Measurements from ENCODE around the gene TMEM254. TPM values are rescaled to one million over a fixed set of nuclear protein-coding genes. Genes with fewer than 3 reads are reported as not detected.

Gene TMEM254
- total and polyA plus RNA-seq, 2 of the 13 experiments (the other 11 are each of a cell fraction or from before 2014, with no cell fraction given), result 11.2 to 39.0 TPM

- 0 out of 2 replicates have a peak, but pooled peaks have one; percentile 17 for TF ChIP-seq THAP7 (CRISPR knock-in tag; IDR thresholded peaks at IDR 0.05)
- no peak for TF ChIP-seq ZBTB37 (CRISPR knock-in tag; IDR thresholded peaks at IDR 0.05)
- no peak for TF ChIP-seq REXO4 (CRISPR knock-in tag; IDR thresholded peaks at IDR 0.05; ENCODE audit: borderline replicate concordance)
- TF ChIP-seq, protein P1, sequence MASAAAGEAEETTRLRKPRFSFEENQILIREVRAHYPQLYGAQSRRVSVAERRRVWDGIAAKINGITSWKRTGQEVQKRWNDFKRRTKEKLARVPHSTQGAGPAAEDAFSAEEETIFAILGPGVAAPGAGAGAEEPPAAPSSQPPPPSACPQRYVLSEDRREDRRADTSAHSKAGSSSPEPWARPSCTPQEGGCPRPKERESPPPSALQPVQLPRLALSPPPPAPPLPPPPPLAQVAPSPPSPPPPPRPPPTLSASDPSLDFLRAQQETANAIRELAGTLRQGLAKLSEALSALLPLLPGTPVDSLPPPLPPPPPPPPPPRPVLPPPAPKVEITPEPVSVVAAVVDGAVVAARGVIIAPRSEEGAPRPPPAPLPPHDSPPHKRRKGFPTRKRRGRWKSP (CRISPR knock-in tag; IDR thresholded peaks at IDR 0.05), result no peak
- TF ChIP-seq ELF1 (CRISPR knock-in tag; IDR thresholded peaks at IDR 0.05), result peak; percentile 84
- 0 out of 2 replicates have a peak, but pooled peaks have one; percentile 72 for TF ChIP-seq HDAC1 (CRISPR knock-in tag; IDR thresholded peaks at IDR 0.05)
- TF ChIP-seq ZNF136 (CRISPR knock-in tag; IDR thresholded peaks at IDR 0.05; ENCODE audit: low read depth), result no peak
- TF ChIP-seq ZNF234 (CRISPR knock-in tag; conservative IDR thresholded peaks at IDR 0.05), result no peak
- peak; percentile 7; the same call in 1 of the 2 replicates for TF ChIP-seq ZNF556 (CRISPR knock-in tag; IDR thresholded peaks at IDR 0.05; ENCODE audit: borderline replicate concordance)
- TF ChIP-seq POLR2AphosphoS2 (IDR thresholded peaks at IDR 0.05; ENCODE audit: low read depth, low read length), result no peak
- TF ChIP-seq, protein P2, sequence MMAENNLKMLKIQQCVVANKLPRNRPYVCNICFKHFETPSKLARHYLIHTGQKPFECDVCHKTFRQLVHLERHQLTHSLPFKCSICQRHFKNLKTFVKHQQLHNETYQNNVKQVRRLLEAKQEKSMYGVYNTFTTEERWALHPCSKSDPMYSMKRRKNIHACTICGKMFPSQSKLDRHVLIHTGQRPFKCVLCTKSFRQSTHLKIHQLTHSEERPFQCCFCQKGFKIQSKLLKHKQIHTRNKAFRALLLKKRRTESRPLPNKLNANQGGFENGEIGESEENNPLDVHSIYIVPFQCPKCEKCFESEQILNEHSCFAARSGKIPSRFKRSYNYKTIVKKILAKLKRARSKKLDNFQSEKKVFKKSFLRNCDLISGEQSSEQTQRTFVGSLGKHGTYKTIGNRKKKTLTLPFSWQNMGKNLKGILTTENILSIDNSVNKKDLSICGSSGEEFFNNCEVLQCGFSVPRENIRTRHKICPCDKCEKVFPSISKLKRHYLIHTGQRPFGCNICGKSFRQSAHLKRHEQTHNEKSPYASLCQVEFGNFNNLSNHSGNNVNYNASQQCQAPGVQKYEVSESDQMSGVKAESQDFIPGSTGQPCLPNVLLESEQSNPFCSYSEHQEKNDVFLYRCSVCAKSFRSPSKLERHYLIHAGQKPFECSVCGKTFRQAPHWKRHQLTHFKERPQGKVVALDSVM (CRISPR knock-in tag; IDR thresholded peaks at IDR 0.05), result no peak; the same call in 1 of the 2 replicates
- 0 out of 2 replicates have a peak, but pooled peaks have one; percentile 37 for TF ChIP-seq ZBTB4 (CRISPR knock-in tag; IDR thresholded peaks at IDR 0.05; ENCODE audit: borderline replicate concordance)
- TF ChIP-seq, protein P3, sequence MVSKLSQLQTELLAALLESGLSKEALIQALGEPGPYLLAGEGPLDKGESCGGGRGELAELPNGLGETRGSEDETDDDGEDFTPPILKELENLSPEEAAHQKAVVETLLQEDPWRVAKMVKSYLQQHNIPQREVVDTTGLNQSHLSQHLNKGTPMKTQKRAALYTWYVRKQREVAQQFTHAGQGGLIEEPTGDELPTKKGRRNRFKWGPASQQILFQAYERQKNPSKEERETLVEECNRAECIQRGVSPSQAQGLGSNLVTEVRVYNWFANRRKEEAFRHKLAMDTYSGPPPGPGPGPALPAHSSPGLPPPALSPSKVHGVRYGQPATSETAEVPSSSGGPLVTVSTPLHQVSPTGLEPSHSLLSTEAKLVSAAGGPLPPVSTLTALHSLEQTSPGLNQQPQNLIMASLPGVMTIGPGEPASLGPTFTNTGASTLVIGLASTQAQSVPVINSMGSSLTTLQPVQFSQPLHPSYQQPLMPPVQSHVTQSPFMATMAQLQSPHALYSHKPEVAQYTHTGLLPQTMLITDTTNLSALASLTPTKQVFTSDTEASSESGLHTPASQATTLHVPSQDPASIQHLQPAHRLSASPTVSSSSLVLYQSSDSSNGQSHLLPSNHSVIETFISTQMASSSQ (IDR thresholded peaks at IDR 0.05; ENCODE audit: low read depth), result no peak
- TF ChIP-seq, protein P3 (CRISPR knock-in tag; IDR thresholded peaks at IDR 0.05; ENCODE audit: borderline replicate concordance), result peak; percentile 48; the same call in 1 of the 2 replicates
Observed at GRCh38 chr10:80078448-80079311, at the start of gene TMEM254 (continued).
